Loucy (cell line): Measurements from ENCODE around the gene PIGN.

ENCODE experiments used
- H2AFZ ChIP-seq: fragments of 200-600 bp; sonication (generic); 2 replicates; pipeline ENCODE4 v1.6.0; 2016; ENCODE audit warnings: antibody characterized with exemption, mild to moderate bottlenecking, low read length, moderate library complexity
- H3F3A ChIP-seq: fragments of 200-600 bp; 2 replicates; pipeline ENCODE4 v1.6.0; 2016; ENCODE audit warnings: antibody characterized with exemption, low read depth, mild to moderate bottlenecking
- H3K27me3 ChIP-seq: fragments of 200-600 bp; sonication (generic); 2 replicates; pipeline ENCODE4 v1.6.1; 2014; ENCODE audit warnings: low read length, mild to moderate bottlenecking; ENCODE audit not compliant: insufficient read depth, poor library complexity, severe bottlenecking
- H3K36me3 ChIP-seq: fragments of 200-600 bp; sonication (generic); 2 replicates; pipeline ENCODE4 v1.6.1; 2016; ENCODE audit warnings: low read length; ENCODE audit not compliant: insufficient read depth
- H3K4me1 ChIP-seq: fragments of 200-600 bp; sonication (generic); 2 replicates; pipeline ENCODE4 v1.5.1; 2014; ENCODE audit warnings: low read length, mild to moderate bottlenecking; ENCODE audit not compliant: insufficient read depth, poor library complexity, severe bottlenecking
- H3K4me2 ChIP-seq: fragments of 200-600 bp; sonication (generic); 2 replicates; pipeline ENCODE4 v1.6.0; 2014; ENCODE audit warnings: antibody characterized with exemption, low read length, low read depth, mild to moderate bottlenecking; ENCODE audit not compliant: poor library complexity, severe bottlenecking
- H3K4me3 ChIP-seq: fragments of 200-600 bp; sonication (generic); 2 replicates; pipeline ENCODE4 v1.5.1; 2014; ENCODE audit warnings: low read length, mild to moderate bottlenecking, mixed read lengths; ENCODE audit not compliant: poor library complexity, severe bottlenecking
- H3K79me2 ChIP-seq: fragments of 200-600 bp; sonication (generic); 2 replicates; pipeline ENCODE4 v1.6.1; 2014; ENCODE audit warnings: low read length; ENCODE audit not compliant: insufficient read depth
- H3K9ac ChIP-seq: fragments of 200-600 bp; sonication (generic); 2 replicates; pipeline ENCODE4 v1.6.0; 2014; ENCODE audit warnings: mild to moderate bottlenecking, low read depth, low read length, moderate library complexity; ENCODE audit not compliant: poor library complexity, severe bottlenecking
- H3K9me2 ChIP-seq: fragments of 200-600 bp; sonication (generic); replicated peaks from 2 replicates; pipeline ENCODE4 v1.6.1; 2016; ENCODE audit warnings: low read depth, low read length, mixed read lengths
- H3K9me3 ChIP-seq: fragments of 200-600 bp; sonication (generic); 2 replicates; pipeline ENCODE4 v1.6.1; 2014; ENCODE audit warnings: mild to moderate bottlenecking, antibody characterized with exemption, low read length, low read depth; ENCODE audit not compliant: insufficient read depth
- H4K20me1 ChIP-seq: fragments of 200-600 bp; sonication (generic); 2 replicates; pipeline ENCODE4 v1.6.0; 2014; ENCODE audit warnings: antibody characterized with exemption, low read length, mild to moderate bottlenecking; ENCODE audit not compliant: insufficient read depth, poor library complexity, severe bottlenecking
- EZH2phosphoT487 ChIP-seq: fragments of 200-600 bp; IDR thresholded peaks from 2 replicates; pipeline ENCODE4 v1.6.1; 2018; ENCODE audit warnings: antibody characterized with exemption, mild to moderate bottlenecking, moderate library complexity, borderline replicate concordance
- TF ChIP-seq, protein P1 (sequence below): fragments of 200-600 bp; sonication (generic); conservative IDR thresholded peaks from 2 replicates; pipeline ENCODE4 v1.5.1; 2014; ENCODE audit warnings: mild to moderate bottlenecking, antibody characterized with exemption, low read length

PIGN gene

DNA sequence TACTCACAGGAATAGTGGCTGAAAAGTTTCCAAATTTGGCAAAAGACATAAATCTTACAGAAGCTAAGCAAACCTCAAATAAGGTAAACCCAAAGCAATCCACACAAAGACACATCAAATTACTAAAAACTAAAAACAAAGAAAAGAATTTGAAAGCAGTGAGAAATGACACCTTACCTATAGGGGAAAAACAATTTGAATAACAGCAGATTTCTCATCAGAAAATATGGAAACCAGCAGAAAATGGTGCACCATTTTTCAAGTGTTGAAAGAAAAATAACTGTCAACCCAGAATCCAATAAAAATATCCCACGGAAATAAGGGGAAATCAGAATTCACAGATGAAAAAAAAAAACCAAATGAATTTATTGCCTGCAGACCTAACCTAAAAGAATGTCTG, 138.6 kb downstream of the PIGN start:
- Histone ChIP-seq H3K79me2 (no peaks in the 10 kb centered on the region), H3K9me3 (peaks cover 6% of the 10 kb centered on the region; the same call in 1 of the 2 replicates), H3K9ac (no peak overlapping the region), H3K4me1 (no peaks in the 10 kb centered on the region), H3K4me2 (no peak overlapping the region), H4K20me1 (no peaks in the 10 kb centered on the region), H3K27me3 (no peaks in the 10 kb centered on the region), H3F3A (no peaks in the 10 kb centered on the region), H3K4me3 (no peak overlapping the region), H2AFZ (no peak overlapping the region), H3K36me3 (no peaks in the 10 kb centered on the region), H3K9me2 (no peaks in the 10 kb centered on the region)
- no peak for TF ChIP-seq EZH2phosphoT487
- TF ChIP-seq, protein P1, sequence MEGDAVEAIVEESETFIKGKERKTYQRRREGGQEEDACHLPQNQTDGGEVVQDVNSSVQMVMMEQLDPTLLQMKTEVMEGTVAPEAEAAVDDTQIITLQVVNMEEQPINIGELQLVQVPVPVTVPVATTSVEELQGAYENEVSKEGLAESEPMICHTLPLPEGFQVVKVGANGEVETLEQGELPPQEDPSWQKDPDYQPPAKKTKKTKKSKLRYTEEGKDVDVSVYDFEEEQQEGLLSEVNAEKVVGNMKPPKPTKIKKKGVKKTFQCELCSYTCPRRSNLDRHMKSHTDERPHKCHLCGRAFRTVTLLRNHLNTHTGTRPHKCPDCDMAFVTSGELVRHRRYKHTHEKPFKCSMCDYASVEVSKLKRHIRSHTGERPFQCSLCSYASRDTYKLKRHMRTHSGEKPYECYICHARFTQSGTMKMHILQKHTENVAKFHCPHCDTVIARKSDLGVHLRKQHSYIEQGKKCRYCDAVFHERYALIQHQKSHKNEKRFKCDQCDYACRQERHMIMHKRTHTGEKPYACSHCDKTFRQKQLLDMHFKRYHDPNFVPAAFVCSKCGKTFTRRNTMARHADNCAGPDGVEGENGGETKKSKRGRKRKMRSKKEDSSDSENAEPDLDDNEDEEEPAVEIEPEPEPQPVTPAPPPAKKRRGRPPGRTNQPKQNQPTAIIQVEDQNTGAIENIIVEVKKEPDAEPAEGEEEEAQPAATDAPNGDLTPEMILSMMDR = no peak

DNA sequence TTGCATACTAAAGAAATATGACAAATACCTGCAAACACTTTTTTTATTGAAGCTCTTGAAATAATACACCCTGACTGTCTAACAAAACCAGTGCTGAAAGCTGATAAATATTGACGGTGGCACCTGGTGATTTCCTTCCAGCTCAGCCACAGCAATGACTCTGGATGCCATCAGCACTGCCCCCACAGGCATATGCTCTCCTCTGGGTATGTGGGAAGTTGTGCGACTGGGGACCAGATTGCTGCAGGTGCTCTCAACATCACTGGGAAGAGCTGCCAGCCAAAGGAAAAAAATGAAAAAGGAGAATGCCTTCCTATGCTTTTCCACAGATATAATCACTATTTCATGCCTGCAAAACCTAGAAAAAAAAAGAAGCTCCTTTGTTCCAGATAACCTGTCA, 141.5 kb downstream of the PIGN start:
- peaks cover 3% of the 10 kb centered on the region for H3K4me1 ChIP-seq
- H2AFZ ChIP-seq = no peak overlapping the region
- no peak overlapping the region for H3K4me3 ChIP-seq
- no peak overlapping the region for H3K4me2 ChIP-seq
- H3F3A ChIP-seq = no peaks in the 10 kb centered on the region
- H3K36me3 ChIP-seq = no peaks in the 10 kb centered on the region
- TF ChIP-seq EZH2phosphoT487 = no peak
- TF ChIP-seq, protein P1 = no peak
- no peaks in the 10 kb centered on the region for H3K9me2 ChIP-seq
- no peak overlapping the region for H3K9ac ChIP-seq
- no peaks in the 10 kb centered on the region for H4K20me1 ChIP-seq
- no peaks in the 10 kb centered on the region for H3K79me2 ChIP-seq
- peaks cover 6% of the 10 kb centered on the region; the same call in 1 of the 2 replicates for H3K9me3 ChIP-seq
- H3K27me3 ChIP-seq = no peaks in the 10 kb centered on the region

- Histone ChIP-seq H3K79me2 (no peaks in the 10 kb centered on the region), H3K27me3 (no peaks in the 10 kb centered on the region), H3F3A (no peaks in the 10 kb centered on the region), H4K20me1 (no peaks in the 10 kb centered on the region), H2AFZ (no peak overlapping the region), H3K9me2 (no peaks in the 10 kb centered on the region), H3K9me3 (peaks cover 6% of the 10 kb centered on the region; the same call in 1 of the 2 replicates), H3K4me3 (no peak overlapping the region), H3K9ac (no peak overlapping the region), H3K4me2 (no peak overlapping the region), H3K4me1 (peaks cover 3% of the 10 kb centered on the region), H3K36me3 (no peaks in the 10 kb centered on the region)
- TF ChIP-seq, protein P1 = no peak
- TF ChIP-seq EZH2phosphoT487 = no peak
Measured at GRCh38 chr18:62044490-62045000, 142.3 kb downstream of the PIGN start.
